Suppressor macrophage (primary cell): ENCODE measurements around the gene ARHGAP4.

ENCODE experiments used
- DNase-seq, 4 experiments: peaks; one replicate each; pipeline ENCODE4 v3.0.0-alpha.2; 2020 to 2022

Gene ARHGAP4

GRCh38 chrX:153926552-153926857 is 441 bp upstream of the ARHGAP4 start:
- no peak for DNase-seq

DNA sequence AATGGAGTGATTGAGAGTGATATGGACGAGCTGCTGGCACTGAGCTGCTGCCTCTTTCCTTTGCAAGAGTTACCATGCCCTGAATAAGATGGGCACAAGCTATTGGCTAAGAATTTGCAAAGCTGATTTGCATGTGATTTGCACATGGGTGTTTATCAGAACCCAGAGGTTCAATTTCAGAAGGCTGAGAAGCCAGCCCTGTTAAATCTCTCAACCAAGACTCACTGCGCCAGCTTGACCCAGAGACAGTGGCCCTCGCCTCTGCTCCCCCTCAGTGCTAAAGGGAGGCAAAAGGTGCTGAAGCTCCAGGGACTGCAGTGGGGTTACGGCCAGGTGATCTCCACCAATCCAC is 701 bp downstream of the ARHGAP4 start:
- DNase-seq = peak in 1 of 4 experiments; percentile 34

DNA sequence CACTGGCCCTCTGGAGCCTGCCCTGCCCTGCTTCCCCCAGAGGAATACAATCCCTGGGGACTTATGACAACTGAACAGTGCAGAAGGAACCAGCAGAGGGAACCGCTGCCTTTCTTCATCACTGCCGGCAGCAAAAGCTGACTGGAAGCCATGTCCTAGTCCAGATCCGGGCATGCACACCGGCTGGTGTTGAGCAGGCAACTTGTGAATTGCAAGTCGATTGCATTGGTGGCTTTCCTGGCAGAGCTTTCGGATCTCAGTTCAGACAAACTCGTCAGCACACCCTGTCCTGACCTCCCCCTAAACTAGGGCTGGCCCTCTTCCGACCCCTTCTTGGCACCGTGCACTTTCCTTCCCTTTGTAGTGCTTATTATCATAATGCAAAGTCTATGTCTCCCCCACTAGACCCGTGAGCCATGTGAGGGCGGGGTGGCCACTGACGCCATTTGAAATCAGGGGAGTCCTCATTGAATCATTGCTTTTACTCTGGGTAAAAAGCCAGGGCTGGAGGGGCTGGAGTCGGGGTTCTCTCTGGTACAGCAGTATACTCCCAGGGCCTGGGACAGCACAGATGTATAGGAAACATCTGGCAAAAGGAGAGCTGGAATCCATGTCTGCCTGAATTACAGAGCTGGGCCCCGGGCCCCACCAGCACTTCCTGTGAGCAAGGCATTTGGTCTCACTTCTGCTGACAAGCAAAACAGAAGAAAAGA is 1.8 kb downstream of the ARHGAP4 start:
- DNase-seq = peak; percentile 58 to 78 (median 76)

DNA sequence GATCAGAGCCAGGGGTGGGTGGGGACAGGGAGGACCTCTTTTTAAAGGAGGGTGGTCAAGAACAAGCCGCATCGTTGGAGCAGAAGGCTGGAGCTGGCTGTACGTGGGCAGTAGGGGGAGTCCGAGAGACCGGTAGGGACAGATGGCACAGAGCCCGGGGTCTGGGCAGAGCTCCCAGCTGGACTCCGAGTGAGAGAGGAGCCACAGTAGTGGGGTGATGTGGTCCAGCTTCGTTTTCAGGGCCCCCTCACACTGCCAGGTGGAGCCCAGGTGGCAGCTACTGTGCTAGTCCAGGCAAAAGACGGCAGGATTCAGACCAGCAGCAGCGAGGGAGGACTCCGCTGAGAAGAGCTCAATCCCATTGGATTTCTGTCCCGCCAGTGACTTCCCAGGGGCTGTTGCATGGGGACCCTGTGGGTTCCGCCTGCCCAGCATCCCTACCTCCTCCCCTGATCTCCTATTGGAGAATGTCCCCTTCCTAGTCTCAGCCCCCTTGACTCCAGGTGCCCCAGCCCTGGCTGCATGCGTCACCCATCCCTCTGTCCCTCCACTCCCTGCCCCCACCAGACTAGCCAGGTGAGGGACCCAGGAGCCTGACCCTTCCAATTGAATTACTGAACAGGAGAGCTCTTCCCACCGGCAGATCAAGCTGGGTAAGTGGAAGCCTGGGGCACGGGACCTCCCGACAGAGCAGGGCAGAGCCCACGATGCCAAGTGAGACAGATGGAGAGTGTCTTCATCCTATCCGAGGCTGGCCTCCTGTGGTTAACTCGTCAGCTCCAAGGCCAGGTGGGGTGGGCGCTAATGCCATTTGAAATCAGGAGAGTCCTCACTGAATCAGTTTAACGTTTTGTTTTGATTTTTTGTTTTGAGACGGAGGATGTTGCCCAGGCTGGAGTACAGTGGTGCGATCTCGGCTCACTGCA is 2.9 kb downstream of the ARHGAP4 start:
- DNase-seq = peak in 3 of 4 experiments; percentile 37 to 43 (median 38)

- no peak for DNase-seq
Observed at GRCh38 chrX:153921511-153922446, 4.3 kb downstream of the ARHGAP4 start.

DNA sequence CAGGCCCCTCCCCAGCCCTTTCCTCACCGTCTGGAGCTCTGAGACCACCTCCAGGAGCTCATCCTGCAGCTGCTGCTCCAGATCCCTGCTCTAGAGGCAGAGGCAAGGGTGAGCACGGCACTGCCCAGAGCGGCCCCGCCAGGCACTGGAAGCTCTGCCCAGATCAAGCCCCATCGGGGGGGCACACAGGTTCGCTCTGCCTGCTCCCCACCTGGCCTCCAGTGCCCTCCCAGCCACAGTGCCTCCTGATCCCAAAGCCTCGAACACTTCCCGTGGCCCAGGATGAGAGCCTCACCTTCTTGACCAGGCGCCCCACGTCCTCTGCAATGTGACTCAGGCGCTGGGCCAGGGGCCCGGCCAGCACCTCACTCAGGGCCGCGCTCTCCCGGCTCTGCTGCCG is 5.0 kb downstream of the ARHGAP4 start:
- DNase-seq = no peak

DNA sequence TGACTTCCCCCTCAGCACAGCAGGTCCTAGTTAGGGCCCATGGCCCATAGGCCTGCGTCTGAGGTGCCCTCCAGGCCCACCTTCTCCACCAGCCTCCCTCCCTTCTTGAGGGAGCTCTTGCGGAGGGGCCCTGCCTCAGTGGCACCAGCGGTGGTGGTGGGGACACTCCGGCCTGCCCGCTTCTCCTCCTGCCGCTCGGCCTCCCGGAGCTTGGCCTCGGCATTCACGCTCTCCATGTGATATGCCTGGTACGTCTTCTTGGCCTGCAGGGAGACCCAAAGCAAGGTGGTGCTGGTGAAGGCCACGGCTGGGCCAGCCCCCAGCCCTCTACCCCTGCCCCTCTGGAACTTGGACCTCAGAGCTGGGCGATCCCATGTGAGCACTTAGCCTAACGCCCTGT is 5.5 kb downstream of the ARHGAP4 start:
- DNase-seq = no peak

DNA sequence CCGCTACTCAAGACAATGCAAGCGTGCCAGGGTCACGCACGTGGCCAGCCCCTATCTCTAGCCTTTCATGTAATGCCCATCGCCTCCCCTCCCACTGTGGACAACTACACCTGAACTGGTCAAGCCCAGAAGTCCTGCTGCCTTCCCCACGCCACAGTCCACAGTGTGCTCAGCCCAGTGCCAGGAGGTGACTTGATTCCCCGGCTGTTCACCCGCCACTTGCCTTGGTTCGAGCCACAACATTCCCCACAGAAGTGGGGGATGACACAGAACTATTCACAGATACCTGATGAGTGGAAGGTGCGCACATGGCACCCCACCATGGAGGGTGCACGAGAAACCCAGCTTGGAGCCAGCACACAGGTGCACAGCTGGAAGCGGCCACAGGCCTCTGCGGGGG is 6.8 kb downstream of the ARHGAP4 start:
- DNase-seq = no peak

- DNase-seq = no peak
Observed at GRCh38 chrX:153917869-153918268, 8.2 kb downstream of the ARHGAP4 start.

DNA sequence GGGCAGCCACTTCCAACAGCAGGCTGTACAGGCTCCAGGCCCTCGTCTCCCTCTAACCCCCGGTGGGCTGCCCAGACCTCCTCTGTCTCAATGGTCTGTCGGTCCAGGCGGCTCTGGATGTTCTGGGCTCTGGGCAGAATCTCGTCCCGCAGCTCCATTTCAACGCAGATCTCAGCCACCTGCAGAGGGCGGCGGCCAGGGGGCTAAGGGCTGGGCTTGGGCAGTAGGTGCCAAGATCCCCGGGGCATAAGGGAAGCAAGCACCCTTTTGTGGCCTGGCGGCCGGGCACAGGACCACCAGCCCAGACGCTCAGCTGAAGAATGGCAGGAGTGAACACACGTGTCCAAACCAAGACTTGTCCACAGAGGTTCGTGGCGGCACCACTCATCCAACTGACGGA is 12.4 kb downstream of the ARHGAP4 start:
- no peak for DNase-seq

- no peak for DNase-seq
Observed at GRCh38 chrX:153913211-153913610, 12.9 kb downstream of the ARHGAP4 start.

DNA sequence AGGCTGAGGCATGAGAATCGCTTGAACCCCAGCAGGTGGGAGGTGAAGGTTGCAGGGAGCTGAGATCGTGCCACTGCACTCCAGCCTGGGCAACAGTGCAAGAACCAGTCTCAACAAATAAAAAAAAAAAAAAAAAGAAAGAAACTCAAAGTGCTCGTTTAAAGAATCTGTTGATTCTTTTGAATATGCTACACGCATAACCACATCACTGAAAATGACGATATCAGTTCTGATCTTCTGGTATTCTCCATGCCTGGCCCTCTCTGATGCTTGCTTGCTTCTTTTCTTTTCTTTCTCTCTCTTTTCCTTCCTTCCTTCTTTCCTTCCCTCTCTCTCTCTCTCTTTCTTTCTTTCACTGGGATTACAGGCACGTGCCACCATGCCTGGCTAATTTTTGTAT is 14.3 kb downstream of the ARHGAP4 start:
- no peak for DNase-seq

GRCh38 chrX:153910446-153910845 is 15.6 kb downstream of the ARHGAP4 start:
- no peak for DNase-seq

- DNase-seq = no peak
Observed at GRCh38 chrX:153909980-153910360, 16.1 kb downstream of the ARHGAP4 start.

GRCh38 chrX:153909024-153909979 is 16.8 kb downstream of the ARHGAP4 start:
- no peak for DNase-seq

- no peak for DNase-seq
Observed at GRCh38 chrX:153908219-153908860, 17.7 kb downstream of the ARHGAP4 start.

GRCh38 chrX:153907456-153907855 is 18.6 kb downstream of the ARHGAP4 start:
- no peak for DNase-seq

GRCh38 chrX:153906126-153906917 is 19.7 kb downstream of the ARHGAP4 start:
- no peak for DNase-seq

- DNase-seq = no peak
Observed at GRCh38 chrX:153905481-153906095, 20.5 kb downstream of the ARHGAP4 start.
